NCI-H2107 treated with DMSO at 0.1 percent for 48 hours (cell line): ENCODE results near the gene PPP2R5D.
A peak's percentile ranks its signal among the peaks of the same experiment; 100 is the strongest.

Source experiments
- DNase-seq: peaks from one replicate; lab custom pipeline; 2025; ENCODE audit not compliant: unreplicated experiment; lab: John Stamatoyannopoulos, UW

Gene PPP2R5D

DNA sequence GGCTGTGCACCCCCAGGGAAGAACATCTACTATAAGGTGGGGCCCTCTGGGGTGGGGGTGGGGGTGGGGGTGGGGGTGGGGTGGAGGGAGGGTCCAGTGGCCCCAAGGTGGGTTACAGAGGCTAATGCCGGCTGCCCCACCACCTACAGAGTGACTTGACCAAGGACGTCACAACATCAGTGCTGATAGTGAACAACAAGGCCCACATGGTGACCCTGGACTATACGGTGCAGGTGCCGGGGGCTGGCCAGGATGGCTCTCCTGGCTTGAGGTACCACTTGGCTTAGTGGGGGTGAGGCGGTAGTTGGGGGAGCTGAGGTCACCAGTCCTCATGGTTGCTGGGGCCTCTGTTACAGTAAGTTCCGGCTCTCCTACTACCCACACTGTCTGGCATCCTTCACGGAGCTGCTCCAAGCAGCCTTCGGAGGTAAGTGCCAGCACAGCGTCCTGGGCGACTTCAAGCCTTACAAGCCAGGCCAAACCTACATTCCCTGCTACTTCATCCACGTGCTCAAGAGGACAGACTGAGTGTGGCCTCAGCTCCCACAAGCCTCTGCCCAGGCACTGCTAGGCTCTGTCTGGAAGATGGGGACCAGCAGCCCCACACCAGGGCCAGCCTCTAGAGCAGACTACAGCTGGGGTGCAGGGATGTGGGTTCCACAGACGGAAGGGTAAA is 21.1 kb upstream of the PPP2R5D start:
- no peak for DNase-seq

DNA sequence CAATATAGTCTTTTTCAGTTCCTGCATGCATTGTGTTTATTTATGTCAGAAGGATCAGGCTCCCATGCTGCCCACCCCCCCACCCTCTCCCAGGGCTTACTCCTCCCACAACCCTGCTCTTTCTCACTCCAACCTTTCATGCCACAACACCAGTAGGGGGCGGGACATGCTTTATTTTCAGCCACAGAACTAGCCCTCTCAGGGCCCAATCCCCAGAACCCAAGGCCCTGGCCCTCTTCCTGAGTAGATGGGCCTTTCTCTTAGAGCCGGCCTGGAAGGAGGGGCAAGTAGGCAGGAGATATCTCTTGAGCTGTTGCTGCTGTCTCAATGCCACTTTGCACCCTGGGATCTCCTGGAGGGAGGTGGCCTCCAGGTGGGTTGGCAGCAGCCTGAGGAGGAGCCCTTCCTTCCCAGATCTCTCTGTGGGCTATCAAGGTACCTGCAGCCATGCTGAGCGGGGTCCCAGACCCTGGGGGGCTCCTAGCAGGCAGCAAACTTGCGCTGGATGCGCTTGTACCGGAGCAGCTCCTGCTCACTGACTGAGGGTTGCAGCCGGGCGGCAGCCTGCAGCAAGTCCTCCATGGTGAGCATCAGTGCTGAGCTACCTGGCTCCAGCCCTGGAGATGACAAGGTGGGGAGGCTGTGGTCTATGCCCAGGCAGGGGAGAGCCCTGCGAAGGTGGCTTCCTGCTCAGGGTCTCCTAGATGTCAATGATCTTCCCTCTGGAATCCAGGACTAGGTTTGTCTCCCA is 20.3 kb upstream of the PPP2R5D start:
- DNase-seq: no peak

GRCh38 chr6:42966571-42966970 is 17.8 kb upstream of the PPP2R5D start:
- no peak for DNase-seq

GRCh38 chr6:42967228-42967627 is 17.1 kb upstream of the PPP2R5D start:
- DNase-seq: no peak

DNA sequence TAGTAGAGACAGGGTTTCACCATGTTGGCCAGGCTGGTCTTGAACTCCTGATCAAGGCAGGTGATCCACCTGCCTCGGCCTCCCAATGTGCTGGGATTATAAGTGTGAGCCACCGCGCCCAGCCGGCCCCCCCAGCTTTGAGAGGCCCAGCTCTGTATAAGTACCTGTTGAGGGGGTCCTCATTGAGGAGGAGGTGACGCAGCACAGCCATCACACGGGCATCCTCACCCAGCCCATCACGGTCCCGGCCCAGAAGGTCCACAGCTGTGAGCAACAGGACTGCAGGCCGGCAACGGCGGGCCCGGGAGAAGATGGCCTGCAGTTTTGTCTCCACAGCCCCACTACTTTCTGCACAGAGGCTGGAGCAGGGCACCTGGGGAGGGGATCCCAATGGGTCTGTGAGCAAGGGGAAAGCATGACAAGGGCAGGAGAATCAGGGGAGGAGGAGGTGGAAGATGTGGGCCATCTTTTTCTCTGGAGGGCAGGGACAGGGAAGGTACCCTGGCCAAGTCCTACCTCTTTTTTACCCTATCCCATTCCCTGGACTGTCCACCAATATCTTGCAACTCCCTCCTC is 16.2 kb upstream of the PPP2R5D start:
- no peak for DNase-seq

GRCh38 chr6:42968783-42969182 is 15.6 kb upstream of the PPP2R5D start:
- DNase-seq: no peak

GRCh38 chr6:42969431-42969830 is 14.9 kb upstream of the PPP2R5D start:
- no peak for DNase-seq

- DNase-seq: no peak
Measured at GRCh38 chr6:42969934-42970333, 14.4 kb upstream of the PPP2R5D start.

DNA sequence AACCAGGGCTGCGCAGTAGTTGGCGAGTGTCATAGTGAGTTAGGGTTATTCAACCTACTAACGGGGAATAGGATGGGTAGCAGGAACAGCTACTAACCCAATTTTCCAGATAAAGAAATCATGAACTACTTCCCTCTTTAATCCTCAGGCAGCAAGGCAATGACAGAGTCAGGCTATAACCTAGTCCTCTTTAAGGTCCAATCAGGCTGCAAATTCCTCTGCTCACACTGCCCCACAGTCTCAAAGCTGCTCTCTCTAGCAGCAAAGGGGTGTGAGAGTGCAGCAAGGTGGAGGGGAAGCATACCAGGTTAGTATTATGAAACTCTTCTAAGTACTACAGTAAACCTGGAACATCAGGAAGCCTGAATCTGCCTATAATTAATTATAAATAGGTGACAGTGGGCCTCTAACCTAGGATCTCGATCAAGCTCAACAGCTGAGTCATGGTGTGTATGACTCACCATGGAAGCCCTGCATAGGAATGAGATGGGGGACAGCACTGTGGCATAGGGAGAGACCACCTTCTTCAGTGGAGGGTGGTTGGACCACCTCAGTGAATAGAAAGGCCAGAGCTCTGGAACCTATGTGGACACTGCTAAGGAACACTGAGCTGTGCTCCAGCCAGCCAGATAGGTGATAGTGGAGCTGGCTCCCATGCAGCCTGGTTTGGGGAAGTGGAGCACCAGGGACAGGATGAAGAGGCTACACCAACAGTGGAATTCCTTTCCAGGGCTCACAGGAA is 13.3 kb upstream of the PPP2R5D start:
- no peak for DNase-seq

DNA sequence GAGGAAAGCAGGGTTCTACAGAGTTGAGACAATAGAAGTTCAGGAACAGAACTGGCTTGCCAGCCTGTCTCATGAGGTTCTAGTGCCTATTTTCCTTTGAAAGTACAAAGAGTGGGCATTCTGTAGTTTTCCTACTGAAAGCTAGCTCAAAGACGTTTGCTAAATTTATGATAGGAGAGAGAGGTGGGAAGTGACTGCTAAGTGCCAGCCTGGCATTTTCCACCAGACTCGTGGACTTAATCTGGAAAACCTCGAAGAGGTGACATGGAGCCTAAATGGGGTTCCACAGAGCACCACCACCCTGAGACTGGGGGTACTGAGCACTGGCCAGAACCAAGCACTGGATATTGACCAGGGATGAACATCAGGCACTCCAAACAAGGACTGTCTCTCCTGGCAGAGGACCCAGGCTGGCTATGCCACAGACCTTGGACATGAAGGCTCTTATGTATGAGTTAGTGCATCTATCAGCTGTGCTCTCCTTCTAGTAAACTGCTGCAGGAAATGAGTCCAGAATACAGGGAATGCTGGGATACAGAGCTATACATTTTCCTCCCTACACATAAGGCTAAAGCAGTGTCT is 12.5 kb upstream of the PPP2R5D start:
- DNase-seq: no peak

DNA sequence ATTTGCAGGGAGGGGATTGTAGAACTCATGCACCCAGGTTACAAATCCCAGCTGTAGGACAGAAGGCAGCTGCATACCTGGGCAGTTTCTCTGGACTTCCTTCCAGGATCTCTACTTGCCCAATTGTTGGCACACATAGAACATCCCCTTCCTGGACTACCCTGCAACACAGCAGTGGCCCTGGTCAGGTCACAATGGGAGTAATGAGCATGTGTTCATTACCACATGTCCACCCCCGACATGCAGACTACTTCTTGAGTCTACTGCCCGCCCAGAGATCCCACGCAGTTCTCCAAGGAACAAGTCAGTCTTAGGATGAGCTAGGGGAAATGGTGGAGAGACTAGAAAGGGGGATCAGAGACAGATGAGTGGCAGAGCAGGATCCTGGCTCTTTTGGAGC is 10.4 kb upstream of the PPP2R5D start:
- no peak for DNase-seq

DNA sequence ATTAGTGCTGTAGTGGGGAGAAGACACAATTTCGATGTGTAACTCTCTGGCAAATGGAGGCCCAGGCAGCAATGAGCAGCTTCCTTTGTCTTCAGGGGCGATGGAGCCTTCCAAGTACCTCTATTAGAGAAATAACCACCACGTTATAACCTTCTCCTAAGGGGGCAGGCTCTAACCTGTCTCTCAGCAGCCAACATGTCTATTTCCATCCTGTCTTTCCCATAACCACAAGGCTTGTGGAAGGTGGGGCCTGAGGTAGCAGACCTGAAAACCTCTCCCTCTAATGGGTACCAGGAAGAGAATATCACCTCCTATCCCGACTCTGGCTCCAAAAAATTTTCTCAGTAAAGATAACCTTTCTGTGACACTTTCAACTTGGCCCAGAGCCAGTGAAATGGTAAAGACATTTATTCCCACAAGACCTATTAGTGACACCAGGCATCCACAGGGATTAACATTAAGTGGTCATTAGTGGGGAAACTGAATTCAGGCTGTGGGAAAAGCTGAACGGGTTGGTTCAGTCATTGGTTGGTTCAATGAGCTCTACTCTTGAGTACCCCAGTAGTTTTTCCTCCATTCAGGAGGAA is 9.4 kb upstream of the PPP2R5D start:
- no peak for DNase-seq

DNA sequence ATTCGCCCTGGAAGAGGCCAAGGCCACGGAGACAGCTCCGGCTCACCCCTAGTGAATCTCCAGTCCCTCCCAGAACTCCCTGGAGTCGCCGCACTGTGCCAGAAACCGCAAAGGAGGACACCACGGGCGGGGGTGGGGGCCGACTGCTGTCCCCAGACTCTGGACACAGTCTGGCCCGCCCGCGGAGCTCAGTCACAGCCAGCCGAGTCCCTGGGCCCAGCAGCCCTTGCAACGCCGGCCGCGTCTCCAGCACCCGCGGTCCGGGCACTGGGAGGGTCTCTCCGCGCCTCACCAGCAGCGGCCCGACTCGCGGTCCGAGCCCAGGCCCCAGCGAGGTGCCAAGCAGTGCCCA is 5.9 kb upstream of the PPP2R5D start:
- no peak for DNase-seq

GRCh38 chr6:42978839-42979522 is 5.4 kb upstream of the PPP2R5D start, which contains the start of gene PEX6:
Gene PEX6 (minus strand): TSS chr6:42979181. CDS start chr6:42979150, 31 bp downstream.
- DNase-seq: peak; percentile 23

DNA sequence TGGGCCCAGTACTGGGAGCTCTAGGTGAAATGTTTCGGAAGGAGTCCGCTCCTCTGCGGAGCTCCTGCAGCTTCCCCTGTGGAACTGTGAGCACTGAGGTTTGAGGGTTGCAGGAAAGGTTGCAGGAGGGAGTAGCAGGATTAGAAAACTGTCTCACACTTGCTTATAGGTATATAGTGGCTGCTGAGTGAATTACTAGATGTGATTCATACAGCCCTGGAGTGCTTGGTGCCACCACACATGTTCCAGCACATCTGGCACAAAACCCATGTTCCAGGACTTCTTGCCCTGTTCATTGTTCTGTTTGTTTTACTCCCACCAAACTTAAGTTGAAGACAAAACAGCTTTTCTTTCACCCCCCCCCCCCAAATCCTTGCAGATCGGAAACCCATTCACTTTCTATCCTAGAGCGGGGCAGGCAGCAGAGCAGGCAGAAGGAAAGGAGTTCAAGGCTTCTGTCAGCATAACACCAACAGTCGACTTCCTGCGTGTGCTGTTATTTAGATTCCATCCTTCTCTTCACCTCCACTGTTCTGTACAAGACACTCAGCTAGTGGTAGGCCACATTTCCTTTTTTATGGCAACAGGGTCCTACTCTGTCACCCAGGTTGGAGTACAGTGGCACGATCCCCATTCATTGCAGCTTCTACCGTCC is 4.7 kb upstream of the PPP2R5D start:
- DNase-seq: no peak

DNA sequence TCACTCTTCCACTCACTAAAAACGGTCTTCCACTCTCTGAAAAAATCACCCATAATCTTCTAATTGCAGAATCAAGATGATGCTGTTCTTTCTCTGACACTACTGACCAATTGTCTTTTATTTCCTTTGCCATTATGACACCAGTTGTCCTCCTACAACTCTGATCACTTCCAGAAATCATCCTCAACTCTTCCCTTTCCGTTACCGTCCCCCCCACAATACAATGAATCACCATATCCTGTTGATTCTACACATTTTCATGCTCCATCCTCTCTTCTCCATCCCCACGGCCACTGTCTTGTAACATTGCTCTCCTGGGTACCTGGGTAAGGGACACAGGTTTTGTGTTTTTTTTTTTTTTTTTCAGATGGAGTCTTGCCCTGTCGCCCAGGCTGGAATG is 2.5 kb upstream of the PPP2R5D start:
- no peak for DNase-seq

- DNase-seq: no peak
Measured at GRCh38 chr6:42984924-42985475, 630 bp downstream of the PPP2R5D start.

DNA sequence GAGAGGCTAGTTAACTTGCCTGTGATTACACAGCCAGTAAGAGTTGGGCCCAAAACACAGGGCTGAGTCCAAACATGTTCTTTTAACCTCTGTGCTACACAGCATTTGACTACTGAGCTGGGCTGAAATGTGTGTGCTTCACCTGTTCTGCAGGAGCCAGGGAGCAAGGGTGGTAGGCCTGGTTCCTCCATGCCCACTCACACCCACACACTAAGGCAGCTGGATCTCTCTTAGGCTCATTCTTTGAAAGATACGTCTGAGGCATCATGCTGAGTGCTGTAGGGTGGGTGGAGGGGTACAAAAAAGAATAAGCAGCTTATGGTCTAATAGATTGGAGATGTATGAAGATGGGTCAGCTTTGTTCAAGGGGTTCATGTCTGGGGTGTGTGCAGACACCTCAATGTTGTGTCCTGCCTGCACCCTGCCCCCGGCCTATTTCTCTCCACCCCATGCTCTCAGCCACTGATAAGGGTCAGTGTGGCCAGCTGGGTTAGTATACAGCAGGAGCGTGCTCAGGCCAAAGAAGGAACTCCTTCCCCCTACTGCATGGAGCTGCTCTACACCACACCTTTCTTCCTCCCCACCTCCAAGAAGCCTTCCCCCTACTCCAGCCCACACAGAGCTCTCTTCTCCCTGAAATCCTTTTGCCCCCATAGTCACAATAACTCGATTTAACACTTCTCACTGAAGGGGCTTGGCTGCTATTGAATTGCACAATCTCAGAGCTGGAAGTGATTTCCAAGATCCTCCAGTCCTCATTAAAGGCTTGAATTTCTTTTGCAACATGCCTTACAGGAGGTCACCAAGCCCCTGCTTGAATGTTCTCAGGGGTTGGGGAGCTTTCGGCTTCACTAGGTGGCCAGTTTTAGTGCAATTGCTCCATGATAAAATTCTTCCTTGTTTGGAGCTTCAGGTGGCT is 3.4 kb downstream of the PPP2R5D start:
- no peak for DNase-seq
